Mesothelial cell of epicardium (in vitro differentiated cells): ENCODE data around the gene VSTM4. TPM values are rescaled to one million over a fixed set of nuclear protein-coding genes. Genes with fewer than 3 reads are reported as not detected.

Source experiments
- DNase-seq, 2 experiments: peaks; one replicate each; pipeline ENCODE4 v3.0.0; 2021; ENCODE audit warnings: low spot score in 2 of 2; ENCODE audit not compliant: unreplicated experiment in 2 of 2
- H3K27ac Mint-ChIP-seq: 2 replicates; pipeline ENCODE4 v1.8.0; 2021; ENCODE audit warnings: mixed read lengths
- H3K27me3 Mint-ChIP-seq: 2 replicates; pipeline ENCODE4 v1.8.0; 2021; ENCODE audit warnings: low read depth, mixed read lengths
- H3K36me3 Mint-ChIP-seq: 2 replicates; pipeline ENCODE4 v1.8.0; 2021; ENCODE audit warnings: mixed read lengths
- H3K4me1 Mint-ChIP-seq: 2 replicates; pipeline ENCODE4 v1.8.0; 2021; ENCODE audit warnings: mixed read lengths
- H3K4me3 Mint-ChIP-seq: 2 replicates; pipeline ENCODE4 v1.8.0; 2021; ENCODE audit warnings: mild to moderate bottlenecking, moderate library complexity, mixed read lengths
- H3K9me3 Mint-ChIP-seq: 2 replicates; pipeline ENCODE4 v1.8.0; 2021; ENCODE audit warnings: mixed read lengths
- total RNA-seq: library from RNA; stranded (reverse); gene quantifications from 3 replicates; pipeline ENCODE4 v1.2.1, GENCODE V29; 2021
- TF ChIP-seq, protein P1 (sequence below): fragments of 200-600 bp; sonication (generic); IDR thresholded peaks from one replicate; pipeline ENCODE4 v1.5.0; 2021; ENCODE audit warnings: antibody characterized with exemption; ENCODE audit not compliant: unreplicated experiment

VSTM4 gene
- total RNA-seq, 1 donor from 2014 or later = 3.5 TPM

DNA sequence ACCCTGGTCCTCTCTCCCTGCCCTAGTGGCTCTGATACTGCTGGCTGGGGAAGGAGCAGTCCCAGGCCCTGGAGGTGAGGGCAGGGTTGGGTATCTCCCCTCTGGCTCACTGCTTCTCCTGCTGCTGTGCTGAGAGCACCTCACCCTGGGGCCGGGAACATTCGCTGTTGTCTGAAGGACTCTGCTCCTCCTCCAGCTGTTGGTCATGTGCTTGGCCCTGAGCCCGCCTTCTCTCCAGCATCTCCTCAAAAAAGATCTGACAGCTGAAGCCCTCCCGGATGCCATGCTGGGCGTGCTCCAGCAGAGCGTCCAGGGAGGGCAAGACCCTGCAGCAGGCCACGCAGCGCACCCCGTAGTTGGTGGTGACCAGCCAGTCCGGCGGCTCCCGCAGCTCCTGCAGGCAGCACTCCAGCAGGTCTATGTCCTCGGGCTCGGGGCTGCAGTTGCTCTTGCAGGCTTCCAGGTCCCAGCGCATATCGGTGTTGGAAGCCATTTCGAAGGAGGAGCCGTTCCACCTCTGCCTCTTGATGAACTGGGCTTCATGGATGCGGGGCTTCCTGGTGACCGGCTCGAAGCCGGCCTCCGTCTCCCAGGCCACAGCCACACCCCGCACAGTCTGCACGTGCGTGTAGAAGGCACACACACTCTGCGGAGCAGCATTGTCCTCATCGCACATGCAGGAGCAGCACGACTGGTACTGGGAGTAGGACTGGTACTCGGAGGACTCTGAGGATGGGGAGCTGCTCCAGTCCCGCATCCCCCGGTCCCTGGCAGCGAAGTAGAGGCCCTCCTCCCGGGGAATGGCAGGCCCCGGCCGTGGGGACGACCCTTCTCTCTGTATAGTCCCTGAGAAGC is 16.4 kb upstream of the VSTM4 start:
- Mint-ChIP-seq H3K27ac (no peak overlapping the region), H3K4me3 (no peak overlapping the region), H3K9me3 (peaks cover 4% of the 10 kb centered on the region), H3K27me3 (peaks cover 40% of the 10 kb centered on the region), H3K36me3 (no peaks in the 10 kb centered on the region), H3K4me1 (no peaks in the 10 kb centered on the region)
- TF ChIP-seq, protein P1, sequence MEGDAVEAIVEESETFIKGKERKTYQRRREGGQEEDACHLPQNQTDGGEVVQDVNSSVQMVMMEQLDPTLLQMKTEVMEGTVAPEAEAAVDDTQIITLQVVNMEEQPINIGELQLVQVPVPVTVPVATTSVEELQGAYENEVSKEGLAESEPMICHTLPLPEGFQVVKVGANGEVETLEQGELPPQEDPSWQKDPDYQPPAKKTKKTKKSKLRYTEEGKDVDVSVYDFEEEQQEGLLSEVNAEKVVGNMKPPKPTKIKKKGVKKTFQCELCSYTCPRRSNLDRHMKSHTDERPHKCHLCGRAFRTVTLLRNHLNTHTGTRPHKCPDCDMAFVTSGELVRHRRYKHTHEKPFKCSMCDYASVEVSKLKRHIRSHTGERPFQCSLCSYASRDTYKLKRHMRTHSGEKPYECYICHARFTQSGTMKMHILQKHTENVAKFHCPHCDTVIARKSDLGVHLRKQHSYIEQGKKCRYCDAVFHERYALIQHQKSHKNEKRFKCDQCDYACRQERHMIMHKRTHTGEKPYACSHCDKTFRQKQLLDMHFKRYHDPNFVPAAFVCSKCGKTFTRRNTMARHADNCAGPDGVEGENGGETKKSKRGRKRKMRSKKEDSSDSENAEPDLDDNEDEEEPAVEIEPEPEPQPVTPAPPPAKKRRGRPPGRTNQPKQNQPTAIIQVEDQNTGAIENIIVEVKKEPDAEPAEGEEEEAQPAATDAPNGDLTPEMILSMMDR = no peak
- no peak for DNase-seq

DNA sequence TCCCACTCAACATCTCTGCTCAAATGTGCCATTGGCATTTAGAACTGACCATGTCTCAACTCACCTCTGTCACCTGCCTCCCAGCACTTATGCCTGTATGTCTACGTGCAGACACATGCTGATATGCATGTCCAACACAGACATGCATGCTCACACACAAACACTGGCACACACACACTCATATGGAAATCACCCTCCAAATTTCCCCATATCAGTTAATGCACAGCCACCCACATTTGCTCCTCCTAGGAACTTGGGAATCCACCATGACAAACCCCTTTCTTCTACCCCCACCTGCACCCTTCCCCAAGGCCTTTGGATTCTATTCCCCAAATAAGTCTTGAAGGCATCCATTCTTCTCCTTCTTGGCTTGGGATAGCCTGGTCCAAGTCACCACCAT is 14.1 kb upstream of the VSTM4 start:
- no peak for DNase-seq
- Mint-ChIP-seq H3K9me3 (no peaks in the 10 kb centered on the region), H3K4me3 (no peak overlapping the region), H3K4me1 (no peaks in the 10 kb centered on the region), H3K27ac (no peak overlapping the region), H3K27me3 (peaks cover 24% of the 10 kb centered on the region), H3K36me3 (no peaks in the 10 kb centered on the region)
- TF ChIP-seq, protein P1 = no peak

DNA sequence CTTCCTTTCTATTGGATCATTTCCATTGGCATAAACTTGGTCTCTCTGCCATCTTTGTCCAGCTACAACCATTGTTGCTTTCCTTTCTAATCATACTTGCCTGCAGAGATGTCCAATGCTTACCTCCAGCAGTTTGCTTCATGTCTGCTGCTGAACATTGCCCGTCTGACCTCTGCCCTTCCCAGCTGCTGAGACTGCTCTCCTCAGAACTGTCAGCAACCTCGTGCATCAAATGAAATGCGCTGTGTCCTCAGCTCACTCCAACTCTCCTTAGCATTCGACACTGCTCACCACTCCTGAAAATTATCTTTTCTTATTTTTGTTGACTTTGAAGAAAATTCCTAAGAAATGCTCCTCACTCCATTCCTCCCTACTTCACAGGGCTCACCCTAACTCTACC is 13.5 kb upstream of the VSTM4 start:
- Mint-ChIP-seq H3K4me3 (no peak overlapping the region), H3K9me3 (no peaks in the 10 kb centered on the region), H3K27ac (no peak overlapping the region), H3K4me1 (no peaks in the 10 kb centered on the region), H3K27me3 (peaks cover 20% of the 10 kb centered on the region), H3K36me3 (no peaks in the 10 kb centered on the region)
- no peak for DNase-seq
- TF ChIP-seq, protein P1 = no peak

DNA sequence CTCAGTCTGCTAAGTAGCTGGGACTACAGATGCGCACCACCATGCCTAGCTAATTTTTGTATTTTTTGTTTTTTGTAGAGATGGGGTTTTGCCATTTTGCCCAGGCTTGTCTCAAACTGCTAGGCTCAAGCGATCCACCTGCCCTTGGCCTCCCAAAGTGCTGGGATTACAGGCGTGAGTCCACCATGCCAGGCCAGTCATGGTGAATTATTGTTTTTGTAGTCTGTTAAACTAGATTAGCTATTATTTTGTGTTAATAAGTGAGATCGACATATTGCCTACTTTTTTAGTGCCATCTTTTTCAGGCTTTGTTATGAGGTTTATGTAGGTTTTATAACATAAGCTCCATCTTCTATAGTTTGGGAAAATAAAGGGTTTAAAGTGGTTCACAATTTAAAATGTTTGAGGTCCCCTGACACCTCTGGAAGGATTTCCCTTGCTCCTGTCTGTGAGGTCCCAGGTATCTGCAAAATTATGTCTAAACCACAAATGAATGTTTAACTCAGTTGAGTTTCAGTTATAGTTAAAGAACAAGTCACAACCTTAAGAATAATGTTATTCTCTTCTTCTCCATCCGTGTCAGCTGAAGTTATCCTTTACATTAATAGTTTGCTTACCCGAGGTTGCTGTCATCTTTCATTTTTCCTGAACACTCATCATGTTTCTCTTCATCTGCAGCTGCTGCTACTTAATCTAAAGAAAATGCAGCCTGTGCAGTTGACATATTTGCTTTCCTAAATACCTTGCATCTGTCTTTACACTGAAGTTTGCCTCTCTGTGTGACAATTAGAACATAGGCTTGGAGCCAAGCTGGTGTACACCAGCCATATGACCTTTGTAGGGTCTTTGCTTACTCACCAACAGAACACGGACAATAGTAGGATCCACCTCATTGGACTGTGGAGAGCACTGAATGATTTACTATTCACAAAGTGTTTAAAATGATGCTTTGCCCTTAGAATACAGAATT is 8.9 kb upstream of the VSTM4 start:
- no peak for DNase-seq
- Mint-ChIP-seq H3K4me1 (no peaks in the 10 kb centered on the region), H3K4me3 (no peak overlapping the region), H3K27me3 (peaks cover 40% of the 10 kb centered on the region), H3K27ac (no peak overlapping the region), H3K36me3 (no peaks in the 10 kb centered on the region), H3K9me3 (no peaks in the 10 kb centered on the region)
- TF ChIP-seq, protein P1 = no peak

DNA sequence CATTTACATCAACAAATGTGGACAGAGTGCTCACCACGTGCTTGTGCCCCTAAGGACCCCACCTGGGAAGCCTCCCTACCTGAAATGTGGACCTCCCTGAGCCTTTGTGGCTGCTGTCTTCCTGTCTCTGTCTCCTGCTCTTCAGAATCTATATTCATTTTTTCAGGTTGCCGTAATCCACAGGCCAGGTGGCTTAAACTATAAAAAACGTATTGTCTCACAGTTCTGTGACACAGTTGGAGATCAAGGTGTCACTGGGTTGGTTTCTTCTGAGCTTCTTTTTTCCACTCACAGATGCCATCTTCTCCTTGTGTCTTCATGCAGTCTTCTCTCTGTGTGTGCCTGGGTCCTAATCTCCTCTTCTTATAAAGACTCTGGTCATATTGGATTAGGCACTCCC is 5.6 kb upstream of the VSTM4 start:
- H3K4me1 Mint-ChIP-seq = peaks cover 2% of the 10 kb centered on the region
- H3K36me3 Mint-ChIP-seq = no peaks in the 10 kb centered on the region
- peaks cover 59% of the 10 kb centered on the region for H3K27me3 Mint-ChIP-seq
- no peak overlapping the region for H3K4me3 Mint-ChIP-seq
- H3K9me3 Mint-ChIP-seq = no peaks in the 10 kb centered on the region
- no peak for DNase-seq
- TF ChIP-seq, protein P1 = no peak
- no peak overlapping the region for H3K27ac Mint-ChIP-seq
